Cardiac fibroblast (primary cell): ENCODE data around the gene LRMDA.

Experiments used
- DNase-seq, 2 donors: peaks; one replicate each; pipeline versions ENCODE4 v3.0.0 to v3.0.0-alpha.2; 2010; ENCODE audit warnings: low read depth in 2 of 2
- H3K4me3 ChIP-seq, 2 donors: replicated peaks in 1 of 2; 1 replicate in 1 of 2; 2 replicates in 1 of 2; pipeline ENCODE4 v1.5.1; 2011; ENCODE audit warnings: low read depth in 2 of 2, low read length in 2 of 2, mild to moderate bottlenecking in 2 of 2, moderate library complexity in 1 of 2
- CTCF ChIP-seq: IDR thresholded peaks from one replicate; pipeline ENCODE4 v1.5.1; 2011; ENCODE audit warnings: low read depth, mild to moderate bottlenecking, low read length, inconsistent platforms

The LRMDA gene

DNA sequence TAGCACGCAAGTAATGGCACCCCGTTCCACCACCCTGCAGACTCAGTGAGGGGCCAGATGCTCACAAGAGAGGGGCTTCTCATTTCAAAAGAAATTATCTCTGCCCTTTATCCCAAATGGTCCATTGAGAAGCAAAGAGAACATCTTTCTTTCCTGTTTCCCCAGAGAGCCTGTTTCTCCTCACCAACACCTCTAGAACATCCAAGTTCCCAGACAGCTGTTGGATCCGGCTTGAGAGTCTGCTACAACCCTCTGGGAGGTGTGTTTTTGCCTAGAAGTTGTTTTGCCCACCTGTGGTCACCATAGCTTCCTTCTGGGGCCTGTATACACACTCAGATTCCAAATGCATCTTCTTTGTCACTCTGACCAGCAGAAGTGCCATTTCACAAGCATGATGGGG is 637.4 kb downstream of the LRMDA start:
- no peak for TF ChIP-seq CTCF
- H3K4me3 ChIP-seq: no peak overlapping the region
- DNase-seq: no peak

DNA sequence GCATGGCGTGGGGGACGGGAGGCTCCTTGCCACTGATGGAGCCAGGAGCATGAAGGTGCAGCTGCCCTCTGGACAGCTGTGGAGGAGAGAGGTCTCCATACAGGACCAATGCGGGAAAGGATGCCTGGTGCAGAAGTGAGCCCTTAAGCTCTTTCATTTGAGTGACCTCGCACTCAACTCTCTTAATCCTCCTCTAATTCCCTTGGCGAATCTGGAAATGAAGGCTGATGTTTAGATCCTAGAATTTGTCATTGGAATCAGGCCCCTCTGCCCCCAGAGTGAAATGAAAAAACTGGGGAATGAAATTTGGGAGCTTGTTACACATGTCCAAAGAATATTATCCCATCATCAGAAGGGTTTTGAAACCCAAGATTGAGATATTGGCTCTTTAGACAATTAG is 639.5 kb downstream of the LRMDA start:
- TF ChIP-seq CTCF: no peak
- no peak overlapping the region for H3K4me3 ChIP-seq
- DNase-seq: no peak

GRCh38 chr10:76071653-76072365 is 640.4 kb downstream of the LRMDA start:
- no peak for TF ChIP-seq CTCF
- H3K4me3 ChIP-seq: no peak overlapping the region
- DNase-seq: no peak

DNA sequence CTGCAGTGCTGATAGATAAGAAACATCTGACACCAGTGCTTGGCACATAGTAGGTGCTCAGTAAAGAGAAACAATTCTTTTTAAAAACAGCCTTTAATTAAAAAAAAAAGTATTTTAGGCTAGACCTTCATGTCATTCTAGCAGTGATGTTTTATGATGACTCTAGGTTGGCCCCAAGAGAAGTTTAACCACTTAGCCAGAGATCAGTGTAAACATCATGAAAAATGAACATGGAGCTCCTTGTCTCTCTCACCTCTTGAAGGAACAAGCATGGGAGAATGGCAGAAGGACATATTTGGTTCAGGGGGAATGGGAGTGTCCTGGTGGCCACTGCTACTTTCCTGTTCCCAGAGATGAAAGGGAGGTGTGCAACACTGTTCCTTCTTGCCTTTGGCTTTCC is 641.0 kb downstream of the LRMDA start:
- TF ChIP-seq CTCF: no peak
- no peak overlapping the region for H3K4me3 ChIP-seq
- DNase-seq: no peak

DNA sequence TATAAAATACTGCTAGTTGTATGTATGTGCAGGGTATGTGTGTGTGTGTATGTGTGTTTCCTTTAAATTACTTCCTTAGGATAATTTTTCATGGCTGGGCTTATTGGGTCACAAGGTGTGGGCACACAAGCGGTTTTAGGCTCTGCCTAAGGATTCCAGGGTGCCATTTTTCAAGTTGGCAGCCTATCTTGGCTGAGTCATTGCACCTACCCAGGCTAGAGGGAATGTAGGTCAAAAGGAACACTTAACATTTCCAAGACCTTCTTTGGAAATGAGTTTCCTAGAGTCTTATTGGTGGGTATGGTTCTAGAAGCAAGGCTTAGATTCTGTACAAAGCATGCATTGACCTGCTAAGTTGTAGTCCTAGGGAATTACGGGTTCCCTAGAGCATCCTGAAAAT is 642.1 kb downstream of the LRMDA start:
- no peak overlapping the region for H3K4me3 ChIP-seq
- TF ChIP-seq CTCF: no peak
- no peak for DNase-seq

- TF ChIP-seq CTCF: no peak
- H3K4me3 ChIP-seq: no peak overlapping the region
Observed at GRCh38 chr10:76074659-76075058, 643.2 kb downstream of the LRMDA start.

DNA sequence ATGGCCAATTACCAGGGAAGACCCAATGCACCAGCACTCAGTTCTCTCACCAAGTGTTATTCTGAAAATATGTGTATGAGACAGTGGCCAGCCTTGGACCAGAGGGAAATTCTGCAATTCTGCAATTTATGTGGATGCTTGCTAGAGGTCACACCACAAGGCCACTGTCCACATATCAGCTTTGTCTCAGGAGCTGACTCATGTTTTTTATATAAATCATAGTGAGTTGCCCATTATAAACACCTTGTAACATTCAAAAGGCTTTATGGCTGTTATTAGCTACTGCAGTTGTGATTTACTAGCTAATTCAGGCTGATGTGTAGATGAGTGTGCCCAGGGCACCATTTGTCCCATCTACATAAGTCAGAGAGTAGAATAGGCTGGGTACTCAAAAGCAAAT is 649.0 kb downstream of the LRMDA start:
- no peak for TF ChIP-seq CTCF
- H3K4me3 ChIP-seq: no peak overlapping the region
- peak; percentile 21 to 60 for DNase-seq

More at GRCh38 chr10:76074659-76075058, 643.2 kb downstream of the LRMDA start:
- DNase-seq: no peak
